K562 (cell line): ENCODE data around the gene PIGQ. TPM values are rescaled to one million over a fixed set of nuclear protein-coding genes. Genes with fewer than 3 reads are reported as not detected.

Experiments
- DACH1 ChIP-seq: fragments of 450-650 bp; IDR thresholded peaks from 2 replicates; pipeline ENCODE4 v1.6.1; 2018; ENCODE audit not compliant: partially characterized antibody
- HDAC1 ChIP-seq, 2 experiments: fragments of 450-650 bp; IDR thresholded peaks; 2 replicates each; pipeline ENCODE4 v1.6.1; 2016 to 2017; ENCODE audit warnings: inconsistent platforms in 1 of 2, mild to moderate bottlenecking in 1 of 2, moderate library complexity in 1 of 2
- KDM4B ChIP-seq, 2 experiments: fragments of 450-650 bp in 1 of 2; sonication (generic) in 1 of 2; IDR thresholded peaks; 2 replicates each; pipeline ENCODE4 v1.6.1; 2016 to 2017; ENCODE audit warnings: borderline replicate concordance in 2 of 2, antibody characterized with exemption in 1 of 2, low read depth in 1 of 2, mild to moderate bottlenecking in 1 of 2
- MITF ChIP-seq: IDR thresholded peaks from 2 replicates; pipeline ENCODE4 v1.6.1; 2014; ENCODE audit warnings: antibody characterized with exemption
- RBFOX2 ChIP-seq: fragments of 200-400 bp; formaldehyde crosslinking; IDR thresholded peaks from 2 replicates; pipeline ENCODE4 v1.6.1; 2017; ENCODE audit warnings: low read depth, mild to moderate bottlenecking, low read length, moderate library complexity
- STAG1 ChIP-seq: sonication (generic); formaldehyde crosslinking; IDR thresholded peaks from 2 replicates; pipeline ENCODE4 v1.5.0; 2020; ENCODE audit warnings: missing genetic modification reagents, borderline replicate concordance
- TCF3 ChIP-seq: sonication (generic); formaldehyde crosslinking; IDR thresholded peaks from 2 replicates; pipeline ENCODE4 v1.4.0; 2020; ENCODE audit warnings: mild to moderate bottlenecking, missing genetic modification reagents
- TEAD2 ChIP-seq: fragments of 450-650 bp; IDR thresholded peaks from 2 replicates; pipeline ENCODE4 v1.6.1; 2016; ENCODE audit warnings: missing genetic modification characterization, control low read depth, missing compliant biosample characterization
- ZBTB33 ChIP-seq: sonication (generic); formaldehyde crosslinking; IDR thresholded peaks from 2 replicates; pipeline ENCODE4 v1.8.1; 2023; ENCODE audit warnings: mild to moderate bottlenecking, missing genetic modification reagents
- ZNF3 ChIP-seq: fragments of 250-450 bp; sonication (Bioruptor Pico); IDR thresholded peaks from 2 replicates; pipeline ENCODE4 v1.5.0; 2021; ENCODE audit warnings: mild to moderate bottlenecking, moderate library complexity
- polyA plus RNA-seq, 8 experiments: library from polyadenylated mRNA; depleted of rRNA in 4 of 8; stranded (reverse) in 5 of 8; unstranded in 3 of 8; fragments of >200 nt; fragmentation: Nextera tagmentation in 2 of 8; fragmentation: Illumina TruSeq in 1 of 8; extraction: Ambion mirVana in 2 of 8; extraction: Trizol in 1 of 8; gene quantifications; 2 replicates each; pipeline versions ENCODE4 v1.2.1 to v1.2.3, GENCODE V29; 2011 to 2014; ENCODE audit warnings: inconsistent platforms in 1 of 8, missing spikeins in 1 of 8
- total RNA-seq, 7 experiments: library from RNA; depleted of rRNA in 6 of 7; stranded (reverse); fragments of >200 nt in 6 of 7; fragmentation: Illumina TruSeq in 2 of 7; extraction: Trizol in 2 of 7; gene quantifications; 2 replicates each; pipeline versions ENCODE4 v1.2.1 to v1.2.3, GENCODE V29; 2011 to 2021; ENCODE audit warnings: low replicate concordance in 1 of 7

The PIGQ gene
- total and polyA plus RNA-seq, 9 of the 15 experiments (the other 6 are each of a cell fraction or from before 2014, with no cell fraction given), result 0.20 to 49.6 (median 11.7) TPM

GRCh38 chr16:586047-586644 is 16.4 kb downstream of the PIGQ start (continued):
- TF ChIP-seq MITF (no peak), TCF3 (no peak), TEAD2 (tag) (no peak), DACH1 (no peak), HDAC1 (IDR thresholded peaks at IDR 0.05) (no peak), KDM4B (IDR thresholded peaks at IDR 0.05; ENCODE audit: borderline replicate concordance in 2 of 2, low read depth in 1 of 2) (no peak), ZBTB33 (CRISPR knock-in tag) (no peak), RBFOX2 (peak; percentile 17; the same call in 1 of the 2 replicates), ZNF3 (CRISPR knock-in tag) (no peak), STAG1 (CRISPR knock-in tag) (0 out of 2 replicates have a peak, but pooled peaks have one; percentile 6)
